CD4-positive, alpha-beta T cell (primary cell): ENCODE measurements around the gene EFEMP2. TPM values are rescaled to one million over a fixed set of nuclear protein-coding genes. Genes with fewer than 3 reads are reported as not detected.

Experiments
- ATAC-seq: fragments of 200-7000 bp; cut with Tn5 transposase; one replicate; pipeline ENCODE4 v1.10.0; 2022; ENCODE audit warnings: mild to moderate bottlenecking; ENCODE audit not compliant: poor library complexity
- CTCF ChIA-PET: fragments of 350-600 bp; sonication (Branson Sonifier 250); formaldehyde crosslinking; loops from one replicate; lab custom pipeline; 2021; ENCODE audit warnings: antibody characterized with exemption, inconsistent platforms; lab: Charles Lee
- POLR2A ChIA-PET: fragments of 350-600 bp; sonication (Branson Sonifier 250); formaldehyde crosslinking; loops from one replicate; lab custom pipeline; 2021; ENCODE audit warnings: antibody characterized with exemption, inconsistent platforms; lab: Charles Lee
- DNase-seq, 14 experiments: peaks; one replicate each; pipeline ENCODE4 v3.0.0-alpha.2; 2013 to 2020; ENCODE audit warnings: mixed read lengths in 2 of 14
- H3K27ac ChIP-seq, 2 donors: one replicate each; pipeline versions ENCODE4 v1.5.1 to v1.7.0; 2013; ENCODE audit warnings: low read length in 2 of 2, low read depth in 1 of 2, mild to moderate bottlenecking in 1 of 2
- H3K27me3 ChIP-seq, 2 experiments: 1 replicate in 1 of 2; 2 replicates in 1 of 2; pipeline versions ENCODE4 v1.6.1 to v1.7.0; 2013; ENCODE audit warnings: low read length in 2 of 2, control low read depth in 1 of 2, mild to moderate bottlenecking in 1 of 2, moderate library complexity in 1 of 2; ENCODE audit not compliant: insufficient read depth in 2 of 2, control insufficient read depth in 1 of 2
- H3K36me3 ChIP-seq: one replicate; pipeline ENCODE4 v1.6.1; 2013; ENCODE audit warnings: low read length, control low read depth; ENCODE audit not compliant: insufficient read depth
- H3K4me1 ChIP-seq: one replicate; pipeline ENCODE4 v1.6.1; 2013; ENCODE audit warnings: low read length, control low read depth; ENCODE audit not compliant: insufficient read depth
- H3K4me3 ChIP-seq: one replicate; pipeline ENCODE4 v1.5.1; 2013; ENCODE audit warnings: mild to moderate bottlenecking, low read length, moderate library complexity
- H3K9me3 ChIP-seq, 2 experiments: 1 replicate in 1 of 2; 2 replicates in 1 of 2; pipeline versions ENCODE4 v1.6.1 to v1.7.0; 2013; ENCODE audit warnings: low read length in 2 of 2, mild to moderate bottlenecking in 2 of 2, control low read depth in 1 of 2, moderate library complexity in 1 of 2; ENCODE audit not compliant: control insufficient read depth in 1 of 2, insufficient read depth in 1 of 2
- H3K27ac Mint-ChIP-seq: one replicate; pipeline ENCODE4 v1.8.0; 2020; ENCODE audit warnings: mixed read lengths
- H3K27me3 Mint-ChIP-seq: one replicate; pipeline ENCODE4 v1.8.0; 2021; ENCODE audit warnings: mixed read lengths
- H3K36me3 Mint-ChIP-seq: one replicate; pipeline ENCODE4 v1.8.0; 2021; ENCODE audit warnings: low read depth, mixed read lengths
- H3K4me1 Mint-ChIP-seq: one replicate; pipeline ENCODE4 v1.8.0; 2021; ENCODE audit warnings: low read depth, mixed read lengths
- H3K4me3 Mint-ChIP-seq: one replicate; pipeline ENCODE4 v1.8.0; 2020; ENCODE audit warnings: mild to moderate bottlenecking, mixed read lengths
- H3K9me3 Mint-ChIP-seq: one replicate; pipeline ENCODE4 v1.8.0; 2020; ENCODE audit warnings: mixed read lengths
- CTCF ChIP-seq: fragments of 200-600 bp; IDR thresholded peaks from one replicate; pipeline ENCODE4 v1.8.0; 2022; ENCODE audit warnings: antibody characterized with exemption, mild to moderate bottlenecking
- intact Hi-C, 2 experiments: fragments of 100-400 bp; cut with DNase I in 1 of 2; cut with micrococcal nuclease in 1 of 2; formaldehyde crosslinking; loops; one replicate each; pipeline versions ENCODE4 v1.15.1 to v1.9.0; 2023 to 2025; cut with DNase I, micrococcal nuclease
- total RNA-seq, 174 experiments: library from RNA in 2 of 174; stranded (reverse) in 2 of 174; gene quantifications; one replicate each; pipeline ENCODE4 v1.2.3 and lab custom pipeline; 2021 to 2026

EFEMP2 gene
- total RNA-seq, 2 experiments from 2014 or later, result 5.2 to 5.9 TPM

- no peaks in the 10 kb centered on the region for H3K27me3 Mint-ChIP-seq
- H3K27ac Mint-ChIP-seq, result peak overlapping the region; percentile 82
- H3K4me3 Mint-ChIP-seq, result peak overlapping the region; percentile 94
- ATAC-seq, result no peak
- H3K36me3 Mint-ChIP-seq, result peaks cover 32% of the 10 kb centered on the region
- no peaks in the 10 kb centered on the region for H3K9me3 Mint-ChIP-seq
- Histone ChIP-seq H3K4me1 (peaks cover 49% of the 10 kb centered on the region), H3K27me3 (no peaks in the 10 kb centered on the region), H3K36me3 (peaks cover 27% of the 10 kb centered on the region), H3K4me3 (no peak overlapping the region), H3K27ac (no peak overlapping the region), H3K9me3 (no peaks in the 10 kb centered on the region)
- DNase-seq, result no peak
- H3K4me1 Mint-ChIP-seq, result peaks cover 32% of the 10 kb centered on the region
- intact Hi-C loops, result loop anchor here in 1 of 2 experiments (5.0 kb wide), 1 partner anchor 135 kb away; the partner anchor contains the start of gene SF3B2
- ChIA-PET POLR2A (interaction anchor here (1.3 to 6.6 kb wide), 5 partner anchors 27 to 84 kb away, joined by 4 to 104 read pairs (median 10); partner anchors contain the start of genes CCDC85B, FIBP, MUS81 and SART1), CTCF (interaction anchor here (1.9 to 3.2 kb wide), 2 partner anchors 28 to 57 kb away, joined by 6 to 21 read pairs; partner anchors contain the start of genes CCDC85B, FIBP and MUS81)
- TF ChIP-seq CTCF, result no peak
Observed at GRCh38 chr11:65917077-65917433, 44.5 kb upstream of the EFEMP2 start.

DNA sequence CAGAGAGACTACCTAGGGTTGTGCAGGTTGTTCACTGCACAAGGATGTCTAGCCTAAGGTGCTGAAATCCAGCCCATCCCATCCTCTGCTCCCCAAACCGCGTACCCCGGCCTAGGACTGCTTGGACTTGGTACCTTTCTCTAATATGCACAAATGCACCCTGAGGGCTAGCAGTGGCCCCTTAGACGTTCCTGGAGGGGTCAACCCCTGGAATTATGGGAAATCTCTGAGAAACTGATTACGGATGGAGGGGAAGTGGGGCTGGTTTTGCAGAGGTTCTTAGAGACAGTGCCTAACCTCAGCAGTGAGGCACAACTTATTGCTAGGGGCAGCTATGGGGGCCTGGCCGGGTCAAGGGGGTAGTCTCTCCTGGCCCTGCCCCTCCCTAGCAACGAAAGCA lies 43.8 kb upstream of the EFEMP2 start:
- H3K27me3 ChIP-seq, result no peaks in the 10 kb centered on the region
- no peaks in the 10 kb centered on the region for H3K27me3 Mint-ChIP-seq
- no peaks in the 10 kb centered on the region for H3K9me3 Mint-ChIP-seq
- ChIA-PET POLR2A (interaction anchor here (2.4 kb wide), 1 partner anchor 26 kb away, joined by 13 read pairs; the partner anchor contains the start of gene CCDC85B), CTCF (interaction anchor here (0.8 kb wide), 1 partner anchor 25 kb away, joined by 3 read pairs; the partner anchor contains the start of gene CCDC85B)
- DNase-seq (no peak), ATAC-seq (no peak)
- H3K27ac ChIP-seq, result no peak overlapping the region
- H3K36me3 ChIP-seq, result peaks cover 23% of the 10 kb centered on the region
- intact Hi-C loops, result loop anchor here in 1 of 2 experiments (5.0 kb wide), 1 partner anchor 136 kb away; the partner anchor contains the start of gene SF3B2
- peaks cover 32% of the 10 kb centered on the region for H3K4me1 Mint-ChIP-seq
- no peaks in the 10 kb centered on the region for H3K9me3 ChIP-seq
- H3K27ac Mint-ChIP-seq, result peak overlapping the region; percentile 82
- H3K4me3 Mint-ChIP-seq, result peak overlapping the region; percentile 94
- TF ChIP-seq CTCF, result no peak
- no peak overlapping the region for H3K4me3 ChIP-seq
- peaks cover 27% of the 10 kb centered on the region for H3K36me3 Mint-ChIP-seq
- peaks cover 48% of the 10 kb centered on the region for H3K4me1 ChIP-seq

DNA sequence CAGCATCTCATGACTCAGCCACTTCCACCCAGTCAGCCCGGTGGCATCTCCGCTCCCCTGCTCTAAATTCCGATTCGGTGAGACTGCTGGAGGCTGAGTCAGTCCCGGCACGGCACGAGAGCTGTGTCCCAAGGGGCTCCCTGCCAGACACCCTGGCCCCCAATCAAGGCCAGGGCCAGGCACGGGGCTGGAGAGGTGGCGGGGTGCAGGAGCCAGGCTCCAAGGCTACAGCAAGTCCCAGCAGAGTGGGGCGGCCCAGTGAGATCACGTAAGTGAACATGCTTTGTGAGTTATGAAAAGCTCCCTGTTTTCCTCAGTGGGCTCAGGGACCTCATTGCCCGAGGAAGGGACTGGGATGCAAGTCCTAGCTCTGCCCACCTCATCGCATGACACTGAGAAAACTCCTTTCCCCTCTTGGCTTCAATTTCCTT lies 43.2 kb upstream of the EFEMP2 start:
- no peaks in the 10 kb centered on the region for H3K27me3 ChIP-seq
- ATAC-seq (no peak), DNase-seq (peak in 3 of 14 experiments; percentile 33 to 73 (median 63))
- peaks cover 21% of the 10 kb centered on the region for H3K36me3 ChIP-seq
- TF ChIP-seq CTCF, result no peak
- H3K4me1 Mint-ChIP-seq, result peaks cover 32% of the 10 kb centered on the region
- no peak overlapping the region for H3K4me3 ChIP-seq
- CTCF ChIA-PET, result interaction anchor here (0.8 kb wide), 1 partner anchor 25 kb away, joined by 3 read pairs; the partner anchor contains the start of gene CCDC85B
- peaks cover 27% of the 10 kb centered on the region for H3K36me3 Mint-ChIP-seq
- H3K4me1 ChIP-seq, result peaks cover 43% of the 10 kb centered on the region
- no peaks in the 10 kb centered on the region for H3K9me3 ChIP-seq
- H3K27ac ChIP-seq, result no peak overlapping the region
- H3K27ac Mint-ChIP-seq, result peak overlapping the region; percentile 82
- no peaks in the 10 kb centered on the region for H3K9me3 Mint-ChIP-seq
- H3K27me3 Mint-ChIP-seq, result no peaks in the 10 kb centered on the region
- H3K4me3 Mint-ChIP-seq, result no peak overlapping the region
- POLR2A ChIA-PET, result interaction anchor here (0.6 to 2.4 kb wide), 3 partner anchors 25 to 200 kb away, joined by 3 to 13 read pairs (median 3); partner anchors contain the start of genes CCDC85B and SART1
- intact Hi-C loops, result loop anchor here in 1 of 2 experiments (5.0 kb wide), 1 partner anchor 136 kb away; the partner anchor contains the start of gene SF3B2
